Measurements from ENCODE around the gene TRAPPC4. TPM values are rescaled to one million over a fixed set of nuclear protein-coding genes. Genes with fewer than 3 reads are reported as not detected.
A peak's percentile ranks its signal among the peaks of the same experiment; 100 is the strongest.

Gene TRAPPC4
- total RNA-seq, 3 donors from 2014 or later (not counting 1 experiment from before 2014, with no cell fraction given) = 71.4 to 84.5 (median 77.5) TPM

DNA sequence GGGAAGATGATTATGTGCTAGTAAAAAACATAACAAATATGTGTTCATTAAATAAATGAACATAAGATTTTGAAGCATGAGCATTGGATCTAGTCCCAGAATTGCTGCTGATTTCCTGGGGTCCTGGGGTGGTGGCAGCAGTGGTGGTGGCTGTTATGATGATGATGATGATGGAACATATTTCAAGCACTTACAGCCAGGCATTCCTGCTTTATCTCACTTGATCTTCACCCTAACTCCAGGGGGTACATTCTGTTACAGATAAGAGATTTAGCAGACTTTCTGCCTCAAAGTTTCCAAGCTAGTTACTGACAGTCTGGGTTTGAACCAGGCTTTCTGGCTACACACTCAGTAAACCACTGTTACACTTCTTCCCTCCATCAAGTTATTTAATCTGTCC is 5.2 kb downstream of the TRAPPC4 start:
- intact Hi-C loops (cut with micrococcal nuclease) = no loop called here
- TF ChIP-seq, protein P1, sequence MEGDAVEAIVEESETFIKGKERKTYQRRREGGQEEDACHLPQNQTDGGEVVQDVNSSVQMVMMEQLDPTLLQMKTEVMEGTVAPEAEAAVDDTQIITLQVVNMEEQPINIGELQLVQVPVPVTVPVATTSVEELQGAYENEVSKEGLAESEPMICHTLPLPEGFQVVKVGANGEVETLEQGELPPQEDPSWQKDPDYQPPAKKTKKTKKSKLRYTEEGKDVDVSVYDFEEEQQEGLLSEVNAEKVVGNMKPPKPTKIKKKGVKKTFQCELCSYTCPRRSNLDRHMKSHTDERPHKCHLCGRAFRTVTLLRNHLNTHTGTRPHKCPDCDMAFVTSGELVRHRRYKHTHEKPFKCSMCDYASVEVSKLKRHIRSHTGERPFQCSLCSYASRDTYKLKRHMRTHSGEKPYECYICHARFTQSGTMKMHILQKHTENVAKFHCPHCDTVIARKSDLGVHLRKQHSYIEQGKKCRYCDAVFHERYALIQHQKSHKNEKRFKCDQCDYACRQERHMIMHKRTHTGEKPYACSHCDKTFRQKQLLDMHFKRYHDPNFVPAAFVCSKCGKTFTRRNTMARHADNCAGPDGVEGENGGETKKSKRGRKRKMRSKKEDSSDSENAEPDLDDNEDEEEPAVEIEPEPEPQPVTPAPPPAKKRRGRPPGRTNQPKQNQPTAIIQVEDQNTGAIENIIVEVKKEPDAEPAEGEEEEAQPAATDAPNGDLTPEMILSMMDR (IDR thresholded peaks at IDR 0.05) = no peak
- Histone ChIP-seq H3K4me3 (ENCODE audit: low read length) (no peak overlapping the region), H3K36me3 (ENCODE audit: control insufficient read depth, insufficient read depth, low read length) (peaks cover 46% of the 10 kb centered on the region), H3K9me3 (ENCODE audit: control insufficient read depth, insufficient read depth, low read length) (no peaks in the 10 kb centered on the region), H3K27ac (ENCODE audit: low read length) (no peak overlapping the region), H3K4me1 (ENCODE audit: control insufficient read depth, insufficient read depth, low read length) (peaks cover 16% of the 10 kb centered on the region), H3K27me3 (ENCODE audit: control insufficient read depth, insufficient read depth, low read length) (no peaks in the 10 kb centered on the region)
- Mint-ChIP-seq H3K9me3 (no peaks in the 10 kb centered on the region), H3K4me3 (no peak overlapping the region), H3K4me1 (peaks cover 13 to 14% of the 10 kb centered on the region in 2 donors), H3K27me3 (ENCODE audit: low read depth in 2 of 2) (no peaks in the 10 kb centered on the region), H3K27ac (peak overlapping the region; percentile 18 to 80), H3K36me3 (peaks cover 8% of the 10 kb centered on the region)
- ATAC-seq = no peak
- no peak for DNase-seq

DNA sequence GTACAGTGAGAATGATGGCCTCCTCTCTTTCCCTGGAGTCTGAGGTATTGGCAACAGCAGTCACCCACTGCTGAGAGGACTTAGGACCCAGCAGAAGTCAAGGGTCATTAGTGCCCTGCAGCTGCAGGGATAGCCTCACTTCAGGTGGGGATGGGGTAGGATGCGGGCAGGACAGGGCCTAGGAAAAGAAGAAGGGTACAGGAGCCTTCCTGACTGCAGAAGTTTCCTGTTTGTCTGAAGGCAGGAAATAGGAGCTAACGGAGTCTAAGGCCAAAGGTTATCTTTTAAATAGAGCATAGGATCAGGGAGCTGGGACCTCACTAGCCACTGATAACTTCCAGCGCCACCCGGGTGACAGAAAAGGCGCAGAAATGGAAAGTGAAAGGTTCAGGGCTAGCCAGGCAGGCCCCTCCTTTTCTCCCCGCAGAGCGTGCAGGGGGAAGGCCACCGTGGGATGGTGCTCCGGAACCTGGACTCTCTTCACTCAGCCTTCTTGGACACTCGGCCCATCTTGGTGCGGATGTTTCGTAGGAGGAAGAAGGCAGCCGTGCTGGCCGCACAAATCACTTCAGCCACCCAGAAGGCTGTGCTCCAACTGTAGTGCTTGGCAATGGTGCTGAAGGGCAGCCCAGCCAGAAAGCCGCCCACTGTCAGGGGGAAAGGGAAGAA is 6.0 kb downstream of the TRAPPC4 start:
- WGBS (ENCODE audit: insufficient coverage) = 93% methylated on average over 15 of the region's 15 CpGs
- no peak overlapping the region for H3K4me3 ChIP-seq (ENCODE audit: low read length)
- no peaks in the 10 kb centered on the region for H3K27me3 ChIP-seq (ENCODE audit: control insufficient read depth, insufficient read depth, low read length)
- Mint-ChIP-seq H3K9me3 (no peaks in the 10 kb centered on the region), H3K27ac (peak overlapping the region; percentile 18 to 80), H3K36me3 (peaks cover 8% of the 10 kb centered on the region), H3K27me3 (ENCODE audit: low read depth in 2 of 2) (no peaks in the 10 kb centered on the region), H3K4me3 (no peak overlapping the region), H3K4me1 (peaks cover 12 to 21% of the 10 kb centered on the region in 2 donors)
- no peak overlapping the region for H3K27ac ChIP-seq (ENCODE audit: low read length)
- H3K9me3 ChIP-seq (ENCODE audit: control insufficient read depth, insufficient read depth, low read length) = no peaks in the 10 kb centered on the region
- no peak for ATAC-seq
- intact Hi-C loops (cut with micrococcal nuclease) = no loop called here
- DNase-seq = no peak
- peaks cover 46% of the 10 kb centered on the region for H3K36me3 ChIP-seq (ENCODE audit: control insufficient read depth, insufficient read depth, low read length)
- peaks cover 8% of the 10 kb centered on the region for H3K4me1 ChIP-seq (ENCODE audit: control insufficient read depth, insufficient read depth, low read length)
- TF ChIP-seq, protein P1 (IDR thresholded peaks at IDR 0.05) = no peak

DNA sequence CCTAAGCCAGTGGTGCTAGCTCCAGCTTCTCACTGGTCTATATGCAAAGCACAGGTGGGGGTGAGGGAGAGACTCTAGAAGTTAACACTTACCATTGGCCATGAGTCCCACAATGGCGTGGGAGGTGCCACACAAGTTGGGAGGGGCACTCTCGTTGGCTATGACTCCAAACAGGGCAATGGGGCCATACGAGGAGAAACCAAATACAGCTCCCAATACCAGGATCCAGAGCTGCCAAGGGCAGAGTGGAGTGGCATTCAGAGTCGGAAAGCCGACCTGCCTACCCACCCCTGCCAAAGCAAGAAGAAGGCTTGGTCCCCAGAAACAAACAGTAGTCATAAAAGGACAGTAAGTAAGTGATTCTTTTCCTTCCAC is 6.5 kb downstream of the TRAPPC4 start:
- H3K27ac Mint-ChIP-seq = peak overlapping the region in 1 of 2 donors; percentile 80
- Histone ChIP-seq H3K9me3 (ENCODE audit: control insufficient read depth, insufficient read depth, low read length) (no peaks in the 10 kb centered on the region), H3K36me3 (ENCODE audit: control insufficient read depth, insufficient read depth, low read length) (peaks cover 46% of the 10 kb centered on the region), H3K27ac (ENCODE audit: low read length) (no peak overlapping the region), H3K4me1 (ENCODE audit: control insufficient read depth, insufficient read depth, low read length) (peaks cover 9% of the 10 kb centered on the region), H3K27me3 (ENCODE audit: control insufficient read depth, insufficient read depth, low read length) (no peaks in the 10 kb centered on the region), H3K4me3 (ENCODE audit: low read length) (no peak overlapping the region)
- H3K9me3 Mint-ChIP-seq = no peaks in the 10 kb centered on the region
- ATAC-seq (no peak), DNase-seq (no peak)
- no peak overlapping the region for H3K4me3 Mint-ChIP-seq
- WGBS (ENCODE audit: insufficient coverage) = 84% methylated on average over 5 of the region's 5 CpGs
- intact Hi-C loops (cut with micrococcal nuclease) = no loop called here
- peaks cover 7 to 21% of the 10 kb centered on the region in 2 donors for H3K4me1 Mint-ChIP-seq
- TF ChIP-seq, protein P1 (IDR thresholded peaks at IDR 0.05) = no peak
- no peaks in the 10 kb centered on the region for H3K27me3 Mint-ChIP-seq (ENCODE audit: low read depth in 2 of 2)
- peaks cover 8% of the 10 kb centered on the region for H3K36me3 Mint-ChIP-seq

DNA sequence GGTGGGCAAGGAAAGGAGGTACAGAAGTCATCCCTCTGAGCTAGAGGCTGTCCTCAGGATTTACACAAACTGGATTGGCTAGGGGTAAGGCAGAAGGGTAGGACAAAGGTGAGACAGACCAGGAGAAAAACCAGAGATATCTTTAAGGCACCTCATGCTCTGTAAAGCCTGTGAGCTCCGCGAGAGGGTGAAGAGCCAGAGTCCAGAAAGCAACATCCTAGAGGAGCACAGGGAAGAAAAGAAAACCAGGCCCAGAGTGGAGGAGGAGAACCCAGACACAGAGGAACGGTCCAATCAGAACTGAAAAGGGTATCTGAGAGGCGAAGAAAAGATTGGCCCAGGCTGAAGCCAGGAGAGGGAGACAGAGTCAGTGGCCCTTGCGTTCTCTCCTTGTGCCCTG is 7.0 kb downstream of the TRAPPC4 start:
- no peak overlapping the region for H3K4me3 Mint-ChIP-seq

More for the DNA sequence above, 7.0 kb downstream of the TRAPPC4 start:
- Mint-ChIP-seq H3K27me3 (ENCODE audit: low read depth in 2 of 2) (no peaks in the 10 kb centered on the region), H3K27ac (peak overlapping the region in 1 of 2 donors; percentile 80), H3K36me3 (peaks cover 8% of the 10 kb centered on the region), H3K4me1 (peaks cover 6 to 21% of the 10 kb centered on the region in 2 donors), H3K9me3 (no peaks in the 10 kb centered on the region)
- over 99% methylated on average over 5 of the region's 5 CpGs for WGBS (ENCODE audit: insufficient coverage)
- ATAC-seq (no peak), DNase-seq (no peak)
- intact Hi-C loops (cut with micrococcal nuclease) = no loop called here
- TF ChIP-seq, protein P1 (IDR thresholded peaks at IDR 0.05) = no peak
- Histone ChIP-seq H3K36me3 (ENCODE audit: control insufficient read depth, insufficient read depth, low read length) (peaks cover 46% of the 10 kb centered on the region), H3K9me3 (ENCODE audit: control insufficient read depth, insufficient read depth, low read length) (no peaks in the 10 kb centered on the region), H3K4me3 (ENCODE audit: low read length) (no peak overlapping the region), H3K27me3 (ENCODE audit: control insufficient read depth, insufficient read depth, low read length) (no peaks in the 10 kb centered on the region), H3K4me1 (ENCODE audit: control insufficient read depth, insufficient read depth, low read length) (peaks cover 7% of the 10 kb centered on the region), H3K27ac (ENCODE audit: low read length) (no peak overlapping the region)
